WTC11 (cell line): ENCODE results near the gene STKLD1. TPM values are rescaled to one million over a fixed set of nuclear protein-coding genes. Genes with fewer than 3 reads are reported as not detected.
A peak's percentile ranks its signal among the peaks of the same experiment; 100 is the strongest.

Experiments used
- CBFB ChIP-seq: sonication (generic); formaldehyde crosslinking; IDR thresholded peaks from 2 replicates; pipeline ENCODE4 v1.8.1; 2022; ENCODE audit warnings: mild to moderate bottlenecking, low read depth, missing genetic modification reagents
- ESRRA ChIP-seq: sonication (generic); formaldehyde crosslinking; IDR thresholded peaks from 2 replicates; pipeline ENCODE4 v1.8.1; 2022; ENCODE audit warnings: mild to moderate bottlenecking, missing genetic modification reagents, borderline replicate concordance
- ETV6 ChIP-seq: sonication (generic); formaldehyde crosslinking; IDR thresholded peaks from 2 replicates; pipeline ENCODE4 v1.8.1; 2022; ENCODE audit warnings: mild to moderate bottlenecking, missing genetic modification reagents
- FOXJ3 ChIP-seq: sonication (generic); formaldehyde crosslinking; IDR thresholded peaks from 2 replicates; pipeline ENCODE4 v1.9.0; 2021; ENCODE audit warnings: missing genetic modification reagents, mild to moderate bottlenecking, borderline replicate concordance
- FOXK1 ChIP-seq: sonication (generic); formaldehyde crosslinking; IDR thresholded peaks from 2 replicates; pipeline ENCODE4 v1.8.0; 2022; ENCODE audit warnings: mild to moderate bottlenecking, moderate library complexity, missing genetic modification reagents
- FOXP1 ChIP-seq: sonication (generic); formaldehyde crosslinking; IDR thresholded peaks from 2 replicates; pipeline ENCODE4 v1.8.0; 2022; ENCODE audit warnings: missing genetic modification reagents, mild to moderate bottlenecking, moderate library complexity, borderline replicate concordance
- FOXP4 ChIP-seq: sonication (generic); formaldehyde crosslinking; IDR thresholded peaks from 2 replicates; pipeline ENCODE4 v1.8.0; 2022; ENCODE audit warnings: mild to moderate bottlenecking, missing genetic modification reagents
- GABPB1 ChIP-seq: sonication (generic); formaldehyde crosslinking; IDR thresholded peaks from 2 replicates; pipeline ENCODE4 v1.8.1; 2023; ENCODE audit warnings: mild to moderate bottlenecking, missing genetic modification reagents
- GTF2I ChIP-seq: fragments of 250-450 bp; sonication (Bioruptor Pico); conservative IDR thresholded peaks from 2 replicates; pipeline ENCODE4 v1.4.0; 2021; ENCODE audit warnings: mild to moderate bottlenecking
- HMGXB4 ChIP-seq: sonication (generic); formaldehyde crosslinking; IDR thresholded peaks from 2 replicates; pipeline ENCODE4 v1.8.1; 2023; ENCODE audit warnings: mild to moderate bottlenecking, moderate library complexity, missing genetic modification reagents
- IRF1 ChIP-seq: sonication (generic); formaldehyde crosslinking; IDR thresholded peaks from 2 replicates; pipeline ENCODE4 v1.8.0; 2023; ENCODE audit warnings: missing genetic modification reagents
- IRF2 ChIP-seq: sonication (generic); formaldehyde crosslinking; IDR thresholded peaks from 2 replicates; pipeline ENCODE4 v1.8.0; 2022; ENCODE audit warnings: low read depth, missing genetic modification reagents, borderline replicate concordance
- JAZF1 ChIP-seq: fragments of 250-450 bp; sonication (Bioruptor Pico); IDR thresholded peaks from 2 replicates; pipeline ENCODE4 v1.9.0; 2021; ENCODE audit warnings: moderate library complexity, mild to moderate bottlenecking, inconsistent platforms
- JUN ChIP-seq: sonication (generic); formaldehyde crosslinking; IDR thresholded peaks from 2 replicates; pipeline ENCODE4 v1.8.0; 2023; ENCODE audit warnings: mild to moderate bottlenecking, missing genetic modification reagents
- MAX ChIP-seq: sonication (generic); formaldehyde crosslinking; IDR thresholded peaks from 2 replicates; pipeline ENCODE4 v1.8.0; 2022; ENCODE audit warnings: mild to moderate bottlenecking, missing genetic modification reagents
- MXD4 ChIP-seq: fragments of 250-450 bp; sonication (Bioruptor Pico); IDR thresholded peaks from 2 replicates; pipeline ENCODE4 v1.8.0; 2021; ENCODE audit warnings: mild to moderate bottlenecking, moderate library complexity, borderline replicate concordance
- NFATC4 ChIP-seq: fragments of 250-450 bp; sonication (Bioruptor Pico); IDR thresholded peaks from 2 replicates; pipeline ENCODE4 v1.9.0; 2021; ENCODE audit warnings: mild to moderate bottlenecking
- NR1H2 ChIP-seq: sonication (generic); formaldehyde crosslinking; IDR thresholded peaks from 2 replicates; pipeline ENCODE4 v1.9.0; 2021; ENCODE audit warnings: mild to moderate bottlenecking, moderate library complexity, missing genetic modification reagents
- NR2C2 ChIP-seq: sonication (generic); formaldehyde crosslinking; IDR thresholded peaks from 2 replicates; pipeline ENCODE4 v1.8.0; 2022; ENCODE audit warnings: mild to moderate bottlenecking, missing genetic modification reagents
- NR3C1 ChIP-seq: sonication (generic); formaldehyde crosslinking; conservative IDR thresholded peaks from 2 replicates; pipeline ENCODE4 v1.8.1; 2023; ENCODE audit warnings: low read depth, mild to moderate bottlenecking, missing genetic modification reagents
- OVOL2 ChIP-seq: fragments of 250-450 bp; sonication (Bioruptor Pico); IDR thresholded peaks from 2 replicates; pipeline ENCODE4 v1.9.0; 2021; ENCODE audit warnings: mild to moderate bottlenecking, borderline replicate concordance
- SMAD3 ChIP-seq: sonication (generic); formaldehyde crosslinking; IDR thresholded peaks from 2 replicates; pipeline ENCODE4 v1.8.0; 2022; ENCODE audit warnings: missing genetic modification reagents, mild to moderate bottlenecking, borderline replicate concordance
- SOX15 ChIP-seq: fragments of 250-450 bp; sonication (Bioruptor Pico); IDR thresholded peaks from 2 replicates; pipeline ENCODE4 v1.9.0; 2021; ENCODE audit warnings: mild to moderate bottlenecking
- TCF7 ChIP-seq: sonication (generic); formaldehyde crosslinking; IDR thresholded peaks from 2 replicates; pipeline ENCODE4 v1.8.0; 2022; ENCODE audit warnings: mild to moderate bottlenecking, low read depth, missing genetic modification reagents, moderate library complexity
- TP53 ChIP-seq: sonication (generic); formaldehyde crosslinking; IDR thresholded peaks from 2 replicates; pipeline ENCODE4 v1.8.1; 2023; ENCODE audit warnings: mild to moderate bottlenecking, missing genetic modification reagents
- ZNF121 ChIP-seq: sonication (generic); formaldehyde crosslinking; IDR thresholded peaks from 2 replicates; pipeline ENCODE4 v1.8.0; 2023; ENCODE audit warnings: missing genetic modification reagents
- ZNF317 ChIP-seq: sonication (generic); formaldehyde crosslinking; IDR thresholded peaks from 2 replicates; pipeline ENCODE4 v1.8.1; 2023; ENCODE audit warnings: low read depth, mild to moderate bottlenecking, moderate library complexity, missing genetic modification reagents, borderline replicate concordance
- ZNF396 ChIP-seq: fragments of 250-450 bp; sonication (Bioruptor Pico); IDR thresholded peaks from 2 replicates; pipeline ENCODE4 v1.8.0; 2021; ENCODE audit warnings: mild to moderate bottlenecking, moderate library complexity, borderline replicate concordance
- ZNF416 ChIP-seq: fragments of 250-450 bp; sonication (Bioruptor Pico); IDR thresholded peaks from 2 replicates; pipeline ENCODE4 v1.9.0; 2021; ENCODE audit warnings: mild to moderate bottlenecking, inconsistent platforms
- ZNF671 ChIP-seq: fragments of 250-450 bp; sonication (Bioruptor Pico); IDR thresholded peaks from 2 replicates; pipeline ENCODE4 v1.8.0; 2021; ENCODE audit warnings: mild to moderate bottlenecking
- total RNA-seq: library from RNA; stranded (reverse); gene quantifications from 3 replicates; pipeline ENCODE4 v1.2.3, GENCODE V29; 2021
- TF ChIP-seq, protein P1 (sequence below): sonication (generic); formaldehyde crosslinking; IDR thresholded peaks from 2 replicates; pipeline ENCODE4 v1.8.1; 2023; ENCODE audit warnings: mild to moderate bottlenecking, missing genetic modification reagents, moderate library complexity
- TF ChIP-seq, protein P2 (sequence below): sonication (generic); formaldehyde crosslinking; IDR thresholded peaks from 2 replicates; pipeline ENCODE4 v1.8.1; 2022; ENCODE audit warnings: low read depth, missing genetic modification reagents, borderline replicate concordance
- TF ChIP-seq, protein P3 (sequence below): sonication (generic); formaldehyde crosslinking; IDR thresholded peaks from 2 replicates; pipeline ENCODE4 v1.8.1; 2022; ENCODE audit warnings: missing genetic modification reagents, borderline replicate concordance

Gene STKLD1
- total RNA-seq, 1 experiment from 2014 or later: 0.98 TPM

DNA sequence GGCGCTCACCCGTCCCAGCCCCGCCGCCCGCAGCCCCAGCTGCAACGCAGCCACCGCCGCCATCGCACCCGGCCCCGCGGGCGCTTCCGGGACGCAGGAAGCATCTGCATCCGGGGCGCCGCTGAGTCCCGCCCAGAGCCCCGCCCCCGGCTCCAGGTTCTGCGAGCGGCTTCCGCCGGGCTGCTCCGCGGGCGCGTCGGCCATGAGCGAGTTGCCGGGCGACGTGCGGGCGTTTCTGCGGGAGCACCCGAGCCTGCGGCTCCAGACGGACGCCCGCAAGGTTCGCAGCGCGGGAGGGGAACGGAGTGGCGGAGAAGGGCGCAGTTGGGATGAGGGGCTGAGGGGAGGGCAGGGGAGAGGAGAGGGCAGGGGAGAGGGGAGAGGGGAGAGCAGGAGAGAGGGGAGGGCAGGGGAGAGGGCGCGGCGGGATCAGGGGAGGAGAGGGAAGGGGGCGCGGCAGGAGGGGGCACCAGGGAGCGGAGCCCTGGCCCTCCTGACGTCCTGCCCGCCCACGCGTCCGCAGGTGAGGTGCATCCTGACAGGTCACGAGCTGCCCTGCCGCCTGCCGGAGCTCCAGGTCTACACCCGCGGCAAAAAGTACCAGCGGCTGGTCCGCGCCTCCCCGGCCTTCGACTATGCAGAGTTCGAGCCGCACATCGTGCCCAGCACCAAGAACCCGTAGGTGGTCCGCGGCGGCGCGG is 19.6 kb upstream of the STKLD1 start, which contains the start of the genes SURF1 and SURF2 (continued):
- TF ChIP-seq IRF1 (CRISPR knock-in tag) (no peak), ZNF396 (CRISPR knock-in tag) (no peak), JAZF1 (no peak), NR3C1 (CRISPR knock-in tag) (no peak), TP53 (no peak), SMAD3 (CRISPR knock-in tag) (no peak), NR2C2 (CRISPR knock-in tag) (peak; percentile 82), FOXP1 (CRISPR knock-in tag) (peak; percentile 58; the same call in 1 of the 2 replicates), OVOL2 (no peak), FOXK1 (CRISPR knock-in tag) (peak; percentile 68), IRF2 (CRISPR knock-in tag) (no peak), ZNF416 (CRISPR knock-in tag) (no peak), TCF7 (CRISPR knock-in tag) (no peak), ZNF121 (CRISPR knock-in tag) (no peak), MAX (CRISPR knock-in tag) (peak; percentile 66; the same call in 1 of the 2 replicates), SOX15 (CRISPR knock-in tag) (no peak), ZNF671 (CRISPR knock-in tag) (no peak), ETV6 (CRISPR knock-in tag) (peak; percentile 50; the same call in 1 of the 2 replicates), JUN (CRISPR knock-in tag) (no peak), NFATC4 (CRISPR knock-in tag) (no peak), FOXJ3 (no peak), ESRRA (no peak), NR1H2 (CRISPR knock-in tag) (no peak), ZNF317 (CRISPR knock-in tag) (no peak), CBFB (CRISPR knock-in tag) (0 out of 2 replicates have a peak, but pooled peaks have one; percentile 51), GABPB1 (CRISPR knock-in tag) (peak; percentile 43), HMGXB4 (CRISPR knock-in tag) (no peak; the same call in 1 of the 2 replicates), MXD4 (CRISPR knock-in tag) (no peak), GTF2I (no peak), FOXP4 (CRISPR knock-in tag) (0 out of 2 replicates have a peak, but pooled peaks have one; percentile 33)
- TF ChIP-seq, protein P1, sequence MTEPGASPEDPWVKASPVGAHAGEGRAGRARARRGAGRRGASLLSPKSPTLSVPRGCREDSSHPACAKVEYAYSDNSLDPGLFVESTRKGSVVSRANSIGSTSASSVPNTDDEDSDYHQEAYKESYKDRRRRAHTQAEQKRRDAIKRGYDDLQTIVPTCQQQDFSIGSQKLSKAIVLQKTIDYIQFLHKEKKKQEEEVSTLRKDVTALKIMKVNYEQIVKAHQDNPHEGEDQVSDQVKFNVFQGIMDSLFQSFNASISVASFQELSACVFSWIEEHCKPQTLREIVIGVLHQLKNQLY: no peak
- TF ChIP-seq, protein P2, sequence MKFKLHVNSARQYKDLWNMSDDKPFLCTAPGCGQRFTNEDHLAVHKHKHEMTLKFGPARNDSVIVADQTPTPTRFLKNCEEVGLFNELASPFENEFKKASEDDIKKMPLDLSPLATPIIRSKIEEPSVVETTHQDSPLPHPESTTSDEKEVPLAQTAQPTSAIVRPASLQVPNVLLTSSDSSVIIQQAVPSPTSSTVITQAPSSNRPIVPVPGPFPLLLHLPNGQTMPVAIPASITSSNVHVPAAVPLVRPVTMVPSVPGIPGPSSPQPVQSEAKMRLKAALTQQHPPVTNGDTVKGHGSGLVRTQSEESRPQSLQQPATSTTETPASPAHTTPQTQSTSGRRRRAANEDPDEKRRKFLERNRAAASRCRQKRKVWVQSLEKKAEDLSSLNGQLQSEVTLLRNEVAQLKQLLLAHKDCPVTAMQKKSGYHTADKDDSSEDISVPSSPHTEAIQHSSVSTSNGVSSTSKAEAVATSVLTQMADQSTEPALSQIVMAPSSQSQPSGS (CRISPR knock-in tag): no peak
- TF ChIP-seq, protein P3, sequence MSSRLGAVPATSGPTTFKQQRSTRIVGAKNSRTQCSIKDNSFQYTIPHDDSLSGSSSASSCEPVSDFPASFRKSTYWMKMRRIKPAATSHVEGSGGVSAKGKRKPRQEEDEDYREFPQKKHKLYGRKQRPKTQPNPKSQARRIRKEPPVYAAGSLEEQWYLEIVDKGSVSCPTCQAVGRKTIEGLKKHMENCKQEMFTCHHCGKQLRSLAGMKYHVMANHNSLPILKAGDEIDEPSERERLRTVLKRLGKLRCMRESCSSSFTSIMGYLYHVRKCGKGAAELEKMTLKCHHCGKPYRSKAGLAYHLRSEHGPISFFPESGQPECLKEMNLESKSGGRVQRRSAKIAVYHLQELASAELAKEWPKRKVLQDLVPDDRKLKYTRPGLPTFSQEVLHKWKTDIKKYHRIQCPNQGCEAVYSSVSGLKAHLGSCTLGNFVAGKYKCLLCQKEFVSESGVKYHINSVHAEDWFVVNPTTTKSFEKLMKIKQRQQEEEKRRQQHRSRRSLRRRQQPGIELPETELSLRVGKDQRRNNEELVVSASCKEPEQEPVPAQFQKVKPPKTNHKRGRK (CRISPR knock-in tag): no peak
